ENCODE results near the gene MRNIP. TPM values are rescaled to one million over a fixed set of nuclear protein-coding genes. Genes with fewer than 3 reads are reported as not detected.
A peak's percentile ranks its signal among the peaks of the same experiment; 100 is the strongest.

The MRNIP gene
- total RNA-seq, 1 experiment from 2014 or later: 20.2 TPM

DNA sequence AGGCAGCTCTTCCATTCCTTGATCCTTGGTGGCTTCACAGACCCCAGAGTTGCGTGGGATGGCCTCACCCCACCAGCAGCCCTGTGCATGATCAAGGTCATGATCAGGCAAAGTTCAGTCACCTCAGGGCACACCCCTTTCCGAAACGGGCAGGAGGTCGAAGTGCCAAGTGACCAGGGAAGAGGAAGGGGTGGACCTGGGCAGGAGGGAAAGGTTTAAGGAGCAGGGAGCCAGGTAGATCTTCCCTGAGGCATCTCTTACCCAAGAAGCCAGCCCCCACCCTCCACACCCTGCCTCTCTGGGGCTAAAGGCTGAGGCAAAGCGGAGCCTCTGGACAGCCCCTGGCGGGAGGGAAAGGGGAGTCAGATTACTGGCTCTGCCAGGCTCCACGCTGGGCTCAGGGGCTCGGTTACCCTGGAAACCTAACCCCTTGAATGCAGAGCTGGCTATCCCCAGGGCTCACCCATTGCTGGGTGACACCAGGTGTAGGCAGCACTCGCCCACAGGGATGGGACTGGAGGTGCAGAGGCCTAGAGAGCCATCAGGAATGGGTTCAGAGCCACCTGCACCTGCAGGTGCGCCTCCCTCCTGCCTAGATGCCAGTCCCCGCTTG lies 55.6 kb downstream of the MRNIP start:
- H3K9me2 ChIP-seq (replicated peaks; ENCODE audit: low read length): no peaks in the 10 kb centered on the region
- H3K4me2 ChIP-seq (ENCODE audit: low read length): peak overlapping the region; percentile 54
- no TSS peak for BruUV-seq (replicated peaks)
- H3K4me3 ChIP-seq (ENCODE audit: low read length): 0 out of 2 replicates have a peak overlapping the region, but pooled peaks have one; percentile 24
- no peak for ATAC-seq
- intact Hi-C loops (cut with micrococcal nuclease): no loop called here
- H4K20me1 ChIP-seq (ENCODE audit: low read length): peaks cover 5% of the 10 kb centered on the region
- H3K9me3 ChIP-seq (ENCODE audit: low read length): no peaks in the 10 kb centered on the region
- POLR2A ChIA-PET (ENCODE audit: unreplicated experiment): no interaction called here
- H3F3A ChIP-seq (ENCODE audit: low read length, unreplicated experiment): no peaks in the 10 kb centered on the region
- peaks cover 52% of the 10 kb centered on the region for H3K79me2 ChIP-seq (ENCODE audit: low read length)
- CTCF ChIA-PET: no interaction called here
- H2AFZ ChIP-seq (ENCODE audit: low read length): no peak overlapping the region
- no peak overlapping the region for H3K9ac ChIP-seq (ENCODE audit: low read length)
- DNase-seq: no peak
- peak overlapping the region; percentile 65 for H3K27ac ChIP-seq (ENCODE audit: low read length)
- TF ChIP-seq EZH2 (IDR thresholded peaks at IDR 0.05; ENCODE audit: low read length, unreplicated experiment) (no peak), EZH2phosphoT487 (IDR thresholded peaks at IDR 0.05; ENCODE audit: borderline replicate concordance, low read length) (no peak), CTCF (conservative IDR thresholded peaks at IDR 0.05; ENCODE audit: low read depth, low read length) (no peak)
- H3K4me1 ChIP-seq (ENCODE audit: insufficient read depth, low read length): peaks cover 31% of the 10 kb centered on the region
- H3K36me3 ChIP-seq (ENCODE audit: low read depth, low read length): no peaks in the 10 kb centered on the region
- H3K27me3 ChIP-seq (ENCODE audit: low read length): no peaks in the 10 kb centered on the region

GRCh38 chr5:179802207-179802883 lies 56.3 kb downstream of the MRNIP start:
- ChIA-PET CTCF (no interaction called here), POLR2A (ENCODE audit: unreplicated experiment) (no interaction called here)
- DNase-seq (peak; percentile 66), ATAC-seq (peak; percentile 23)
- H3K4me2 ChIP-seq (ENCODE audit: low read length): peak overlapping the region; percentile 54
- H3K27me3 ChIP-seq (ENCODE audit: low read length): no peaks in the 10 kb centered on the region
- H3K79me2 ChIP-seq (ENCODE audit: low read length): peaks cover 45% of the 10 kb centered on the region
- no peaks in the 10 kb centered on the region for H3K9me2 ChIP-seq (replicated peaks; ENCODE audit: low read length)
- H3K4me1 ChIP-seq (ENCODE audit: insufficient read depth, low read length): peaks cover 31% of the 10 kb centered on the region
- H4K20me1 ChIP-seq (ENCODE audit: low read length): peaks cover 5% of the 10 kb centered on the region
- TF ChIP-seq CTCF (conservative IDR thresholded peaks at IDR 0.05; ENCODE audit: low read depth, low read length) (no peak), EZH2phosphoT487 (IDR thresholded peaks at IDR 0.05; ENCODE audit: borderline replicate concordance, low read length) (no peak), EZH2 (IDR thresholded peaks at IDR 0.05; ENCODE audit: low read length, unreplicated experiment) (no peak)
- no peak overlapping the region for H3K9ac ChIP-seq (ENCODE audit: low read length)
- no peaks in the 10 kb centered on the region for H3F3A ChIP-seq (ENCODE audit: low read length, unreplicated experiment)
- H3K9me3 ChIP-seq (ENCODE audit: low read length): no peaks in the 10 kb centered on the region
- no peak overlapping the region for H2AFZ ChIP-seq (ENCODE audit: low read length)
- intact Hi-C loops (cut with micrococcal nuclease): no loop called here
- no peaks in the 10 kb centered on the region for H3K36me3 ChIP-seq (ENCODE audit: low read depth, low read length)
- no TSS peak for BruUV-seq (replicated peaks)
- peak overlapping the region; percentile 65 for H3K27ac ChIP-seq (ENCODE audit: low read length)
- no peak overlapping the region for H3K4me3 ChIP-seq (ENCODE audit: low read length)
